HG03571 (cell line): ENCODE data around the gene CTSK.

Experiments used
- ATAC-seq: cut with Tn5 transposase; IDR thresholded peaks from one replicate; pipeline ENCODE4 v1.9.1; 2021; ENCODE audit not compliant: unreplicated experiment

Gene CTSK

DNA sequence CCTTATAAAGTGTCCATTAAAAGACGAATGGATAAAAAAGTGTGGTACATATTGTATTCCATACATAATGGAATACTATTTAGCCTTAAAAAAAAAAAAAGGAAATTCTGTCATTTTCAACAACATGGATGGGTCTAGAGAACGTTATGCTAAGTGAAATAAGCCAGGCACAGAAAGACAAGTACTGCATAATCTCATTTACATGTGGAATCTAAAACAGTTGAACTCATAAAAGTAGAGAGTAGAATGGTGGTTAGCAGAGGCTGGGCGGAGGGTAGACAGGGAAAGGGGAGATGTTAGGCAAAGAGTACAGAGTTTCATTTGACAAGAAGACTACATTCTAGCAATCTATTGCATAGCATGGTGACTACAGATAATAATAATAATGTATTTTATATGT lies 45.0 kb downstream of the CTSK start:
- ATAC-seq = no peak

DNA sequence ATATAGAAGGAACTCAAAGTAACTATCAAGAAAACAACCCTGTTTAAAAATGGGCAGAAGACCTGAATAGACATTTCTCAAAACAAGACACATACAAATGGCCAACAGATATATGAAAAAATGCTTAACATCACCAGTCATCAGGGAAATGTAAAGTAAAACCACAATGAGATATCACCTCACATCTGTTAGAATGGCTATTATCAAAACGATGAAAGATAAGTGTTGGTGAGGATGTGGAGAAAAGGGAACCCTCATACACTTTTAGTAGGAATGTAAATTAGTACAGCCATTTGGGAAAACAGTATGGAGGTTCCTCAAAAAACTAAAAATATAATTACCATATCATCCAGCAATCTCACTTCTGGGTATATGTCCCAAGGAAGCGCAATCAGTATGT lies 45.5 kb downstream of the CTSK start:
- ATAC-seq = no peak

DNA sequence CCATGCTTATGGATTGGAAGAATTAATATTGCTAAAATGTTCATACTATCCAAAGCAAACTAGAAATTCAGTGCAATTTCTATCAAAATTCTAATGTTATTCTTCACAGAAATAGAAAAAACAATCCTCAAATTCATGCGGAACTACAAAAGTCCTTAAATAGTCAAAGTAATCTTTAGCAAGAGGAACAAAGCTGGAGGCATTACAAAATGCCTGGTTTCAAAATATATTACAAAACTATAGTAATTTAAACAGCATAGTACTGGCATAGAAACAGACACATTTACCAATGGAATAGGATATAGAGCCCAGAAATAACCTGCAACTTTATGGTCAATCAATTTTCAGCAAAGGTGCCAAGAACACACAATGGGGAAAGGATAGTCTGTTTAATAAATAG lies 46.3 kb downstream of the CTSK start:
- ATAC-seq = no peak

DNA sequence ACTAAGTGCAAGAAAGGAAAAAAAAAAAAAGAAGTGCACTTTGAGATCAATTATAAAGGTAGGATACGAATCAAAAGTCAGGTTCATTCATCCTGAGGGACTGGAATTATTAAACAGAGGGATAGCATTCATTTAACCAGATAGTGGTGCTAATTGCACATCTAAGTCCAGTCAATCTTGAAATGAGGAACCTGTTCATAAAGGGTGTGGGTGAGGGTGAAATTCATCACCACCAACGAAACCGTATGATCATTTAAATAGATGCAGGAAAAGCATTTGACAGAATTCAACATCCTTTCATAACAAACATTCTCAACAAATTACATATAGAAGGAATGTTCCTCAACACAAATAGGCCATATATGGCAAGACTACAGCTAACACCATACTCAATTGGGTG lies 48.0 kb downstream of the CTSK start:
- ATAC-seq = no peak

DNA sequence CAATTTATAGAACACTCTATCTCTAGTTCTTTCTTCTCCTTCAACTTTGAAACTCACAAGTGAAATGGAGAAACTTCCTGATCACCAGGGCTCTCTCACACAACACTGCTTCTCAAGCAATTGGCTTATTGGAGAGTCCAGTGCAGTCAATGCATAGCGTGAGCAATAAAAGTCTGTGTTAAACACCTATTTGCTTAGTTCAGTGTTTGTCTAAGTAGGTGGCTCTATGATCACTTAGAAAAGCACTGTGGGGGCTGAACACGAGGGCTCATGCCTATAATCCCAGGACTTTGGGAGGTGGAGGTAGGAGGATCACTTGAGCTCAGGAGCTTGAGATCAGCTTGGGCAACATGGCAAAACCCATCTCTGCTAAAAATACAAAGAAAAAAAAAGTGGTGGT lies 54.6 kb downstream of the CTSK start:
- no peak for ATAC-seq

- no peak for ATAC-seq
Measured at GRCh38 chr1:150751443-150751842, 56.6 kb downstream of the CTSK start.

DNA sequence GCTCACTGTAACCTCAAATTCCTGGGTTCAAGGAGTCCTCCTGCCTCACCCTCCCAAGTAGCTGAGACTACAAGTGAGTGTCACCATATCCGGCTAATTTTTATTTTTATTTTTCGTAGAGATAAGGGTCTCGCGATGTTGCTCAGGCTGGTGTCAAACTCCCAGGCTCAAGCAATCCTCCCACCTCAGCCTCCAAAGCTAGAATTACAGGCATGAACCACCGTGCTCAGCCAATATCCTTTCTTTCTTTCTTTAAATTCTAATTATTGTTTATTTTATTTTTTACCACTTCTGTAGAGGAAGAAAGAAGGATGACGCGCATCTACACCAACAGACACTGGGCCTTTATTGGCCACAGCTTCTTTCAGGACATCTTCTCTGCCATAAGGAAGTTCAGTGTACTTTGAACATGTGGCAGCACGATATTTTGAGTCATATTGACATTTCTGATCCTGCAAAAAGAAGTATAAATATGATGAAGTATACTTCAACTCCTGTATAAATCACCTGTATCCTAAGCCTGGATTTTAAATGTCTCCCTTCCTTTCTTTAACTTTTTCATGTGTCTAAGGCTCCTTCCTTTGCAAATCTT lies 58.2 kb downstream of the CTSK start:
- ATAC-seq = no peak

- ATAC-seq = no peak
Measured at GRCh38 chr1:150748878-150749719, 59.0 kb downstream of the CTSK start.
